Activated T-helper 2 cell treated with anti-CD3 and anti-CD28 coated beads, Interferon-gamma antibody, Interleukin-2, Interleukin-4, amounts not matched to agents 10 μg/mL and 5 μg/mL and 100 μg/mL, durations not matched to agents 14 hours and 24 hours and 36 hours (primary cell): ENCODE measurements around the gene ABCC2. TPM values are rescaled to one million over a fixed set of nuclear protein-coding genes. Genes with fewer than 3 reads are reported as not detected.

Experiments used
- DNase-seq: peaks from one replicate; pipeline ENCODE4 v3.0.0; 2021; ENCODE audit warnings: low spot score
- H3K27ac Mint-ChIP-seq: one replicate; pipeline ENCODE4 v1.8.0; 2021; ENCODE audit warnings: mixed read lengths
- H3K27me3 Mint-ChIP-seq: one replicate; pipeline ENCODE4 v1.8.0; 2021; ENCODE audit warnings: low read depth, mixed read lengths
- H3K36me3 Mint-ChIP-seq: one replicate; pipeline ENCODE4 v1.8.0; 2021; ENCODE audit warnings: low read depth, mixed read lengths
- H3K4me1 Mint-ChIP-seq: one replicate; pipeline ENCODE4 v1.8.0; 2021; ENCODE audit warnings: low read depth, mixed read lengths
- H3K4me3 Mint-ChIP-seq: one replicate; pipeline ENCODE4 v1.8.0; 2021; ENCODE audit warnings: low read depth, mild to moderate bottlenecking, moderate library complexity, mixed read lengths
- H3K9me3 Mint-ChIP-seq: one replicate; pipeline ENCODE4 v1.8.0; 2021; ENCODE audit warnings: mixed read lengths
- intact Hi-C: fragments of 100-400 bp; cut with micrococcal nuclease; formaldehyde crosslinking; loops from one replicate; pipeline ENCODE4 v1.15.1; 2023
- total RNA-seq: library from RNA; stranded (reverse); gene quantifications from 2 replicates; pipeline ENCODE4 v1.2.3, GENCODE V29; 2022

ABCC2 gene
- total RNA-seq, 1 donor from 2014 or later, result 0.87 TPM

DNA sequence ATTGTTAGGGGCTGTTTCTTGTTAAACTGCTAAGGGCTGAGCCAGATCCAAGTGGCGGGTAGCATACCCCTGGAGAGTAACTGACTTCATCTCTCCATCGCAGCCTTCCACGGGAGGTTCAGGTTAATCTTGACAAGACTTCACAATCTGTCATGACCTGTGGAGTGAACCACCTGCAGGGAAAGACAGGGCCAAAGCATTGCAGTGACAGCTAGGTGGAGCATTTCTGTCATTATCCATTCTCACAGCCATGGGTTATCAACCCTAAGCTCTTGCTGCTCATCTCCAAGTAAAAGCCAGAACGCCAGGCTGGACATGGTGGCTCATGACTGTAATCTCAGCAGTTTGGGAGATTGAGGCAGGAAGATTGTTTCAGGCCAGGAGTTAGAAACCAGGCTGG, 17.2 kb downstream of the ABCC2 start:
- intact Hi-C loops, result no loop called here
- H3K4me1 Mint-ChIP-seq, result no peaks in the 10 kb centered on the region
- H3K4me3 Mint-ChIP-seq, result no peak overlapping the region
- no peak for DNase-seq
- H3K27ac Mint-ChIP-seq, result no peak overlapping the region
- H3K36me3 Mint-ChIP-seq, result no peaks in the 10 kb centered on the region
- no peaks in the 10 kb centered on the region for H3K9me3 Mint-ChIP-seq
- H3K27me3 Mint-ChIP-seq, result no peaks in the 10 kb centered on the region

DNA sequence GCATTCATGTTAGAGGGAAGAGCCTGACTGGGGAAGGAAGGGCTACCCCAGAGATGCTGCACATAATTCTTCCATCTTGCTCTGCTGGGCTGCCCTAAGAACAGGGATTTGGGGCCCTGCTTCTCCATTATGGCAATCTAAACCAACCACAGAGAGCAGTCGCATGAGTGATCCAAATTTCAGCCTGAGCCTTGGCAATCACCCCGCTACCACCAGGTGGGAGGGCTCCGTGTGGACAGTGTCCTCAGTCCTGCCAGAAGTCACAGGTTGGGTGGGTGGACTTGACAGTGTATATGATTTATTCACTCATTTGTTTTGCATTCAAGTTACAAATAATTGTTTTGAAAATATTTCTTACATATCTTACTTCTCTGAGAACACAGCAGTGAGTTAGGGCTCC, 22.0 kb downstream of the ABCC2 start:
- H3K4me3 Mint-ChIP-seq, result no peak overlapping the region
- intact Hi-C loops, result no loop called here
- H3K27ac Mint-ChIP-seq, result no peak overlapping the region
- H3K4me1 Mint-ChIP-seq, result no peaks in the 10 kb centered on the region
- no peak for DNase-seq
- no peaks in the 10 kb centered on the region for H3K27me3 Mint-ChIP-seq
- no peaks in the 10 kb centered on the region for H3K36me3 Mint-ChIP-seq
- H3K9me3 Mint-ChIP-seq, result no peaks in the 10 kb centered on the region

DNA sequence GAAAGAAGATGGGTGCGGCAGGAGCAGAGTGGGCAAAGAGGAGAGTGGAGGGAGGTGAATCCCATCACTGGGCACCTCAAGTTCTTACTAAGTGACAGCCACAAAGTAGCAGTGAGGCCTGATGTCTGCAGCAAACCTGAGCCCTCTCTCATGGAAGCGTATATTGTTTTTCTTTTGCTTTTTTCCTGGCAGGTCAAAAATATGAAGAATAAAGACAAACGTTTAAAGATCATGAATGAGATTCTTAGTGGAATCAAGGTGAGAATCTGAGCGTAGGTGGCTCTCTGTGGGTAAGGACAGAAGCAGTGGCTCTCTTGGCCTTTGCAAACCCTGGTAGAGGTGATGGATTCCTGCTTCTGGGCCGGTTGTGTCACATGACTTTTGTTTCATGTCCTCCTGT, 22.8 kb downstream of the ABCC2 start:
- H3K27ac Mint-ChIP-seq, result no peak overlapping the region
- no peaks in the 10 kb centered on the region for H3K36me3 Mint-ChIP-seq
- H3K27me3 Mint-ChIP-seq, result no peaks in the 10 kb centered on the region
- no peak overlapping the region for H3K4me3 Mint-ChIP-seq
- no peak for DNase-seq
- intact Hi-C loops, result no loop called here
- H3K4me1 Mint-ChIP-seq, result no peaks in the 10 kb centered on the region
- H3K9me3 Mint-ChIP-seq, result no peaks in the 10 kb centered on the region

DNA sequence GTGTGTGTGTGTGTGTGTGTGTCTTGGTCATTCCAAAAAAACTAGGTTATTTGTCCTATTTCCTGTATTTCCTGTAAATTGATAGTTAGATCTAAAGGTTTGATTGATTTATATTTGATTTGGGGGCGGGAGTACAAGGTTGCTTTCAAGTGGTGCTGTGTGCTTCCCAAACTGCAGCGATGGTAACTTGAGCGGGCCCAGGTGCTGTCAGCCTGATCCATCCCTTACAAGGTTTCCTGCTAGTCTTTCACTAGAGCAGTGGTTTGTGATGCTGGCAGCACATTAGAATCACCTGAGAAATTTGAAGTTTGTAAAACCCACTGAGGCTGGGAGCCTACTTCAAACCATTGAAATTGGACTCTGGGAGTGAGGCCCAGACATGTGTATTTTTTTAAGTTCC, 23.7 kb downstream of the ABCC2 start:
- Mint-ChIP-seq H3K4me1 (no peaks in the 10 kb centered on the region), H3K9me3 (no peaks in the 10 kb centered on the region)
- no peak for DNase-seq

DNA sequence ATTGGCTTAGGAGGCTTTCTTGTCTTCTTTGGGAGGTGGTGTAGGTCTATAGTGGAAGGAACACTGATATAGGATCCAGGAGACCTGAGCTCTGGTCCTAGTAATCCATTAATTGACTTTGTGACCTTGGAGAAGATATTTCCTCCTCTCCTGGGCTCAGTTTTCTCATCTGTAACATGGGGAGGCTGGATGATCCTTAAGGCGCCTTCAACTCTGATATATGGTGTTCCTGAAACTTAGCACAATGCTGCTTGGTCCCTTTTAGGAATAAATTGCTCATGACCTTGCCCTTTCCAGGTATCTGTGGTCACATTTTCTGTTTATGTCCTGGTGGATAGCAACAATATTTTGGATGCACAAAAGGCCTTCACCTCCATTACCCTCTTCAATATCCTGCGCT, 25.3 kb downstream of the ABCC2 start:
- Mint-ChIP-seq H3K4me3 (no peak overlapping the region), H3K36me3 (no peaks in the 10 kb centered on the region), H3K27me3 (no peaks in the 10 kb centered on the region), H3K4me1 (no peaks in the 10 kb centered on the region), H3K27ac (no peak overlapping the region), H3K9me3 (no peaks in the 10 kb centered on the region)
- no peak for DNase-seq
- intact Hi-C loops, result no loop called here

More for the DNA sequence above, 23.7 kb downstream of the ABCC2 start:
- Mint-ChIP-seq H3K27ac (no peak overlapping the region), H3K36me3 (no peaks in the 10 kb centered on the region), H3K4me3 (no peak overlapping the region), H3K27me3 (no peaks in the 10 kb centered on the region)
- intact Hi-C loops, result no loop called here

DNA sequence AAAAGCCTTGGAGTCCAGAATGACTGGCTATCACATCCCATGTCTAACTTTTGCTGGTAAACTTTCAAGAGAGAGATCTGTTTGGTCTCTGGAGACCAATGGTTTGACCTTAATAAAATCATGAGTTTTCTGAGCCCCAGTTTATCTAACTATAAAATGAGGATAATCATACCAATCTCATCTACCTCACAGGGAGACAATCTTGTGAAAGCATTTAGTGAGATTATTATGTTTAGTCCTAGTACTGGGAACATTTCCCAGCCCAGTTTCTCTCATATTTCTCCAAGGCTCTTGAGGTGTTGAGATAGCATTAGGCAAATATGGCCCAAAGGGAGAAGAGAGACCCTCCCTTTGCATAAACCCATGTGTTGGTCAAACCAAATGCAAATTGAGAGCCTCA, 25.8 kb downstream of the ABCC2 start:
- H3K4me1 Mint-ChIP-seq, result no peaks in the 10 kb centered on the region

DNA sequence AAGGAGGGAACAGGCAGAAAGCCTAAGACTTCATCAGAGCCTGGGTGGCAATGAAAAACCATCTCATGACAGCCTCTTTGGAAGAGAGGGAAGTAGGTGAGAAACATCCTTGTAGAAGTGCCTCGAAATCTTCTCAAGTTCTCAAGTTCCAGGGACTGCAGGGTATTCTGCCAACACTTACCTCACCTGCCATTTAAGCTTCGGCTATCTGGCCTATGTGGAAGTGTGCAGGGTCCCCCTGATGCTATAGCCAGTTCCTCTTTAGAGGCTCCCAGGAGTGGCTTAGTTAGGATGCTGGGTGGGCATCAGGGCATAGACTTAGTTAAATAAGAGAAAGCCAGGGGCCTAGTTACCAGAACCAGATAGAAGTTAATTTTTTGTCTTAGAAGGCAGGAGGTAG, 27.0 kb downstream of the ABCC2 start:
- intact Hi-C loops, result no loop called here
- no peaks in the 10 kb centered on the region for H3K4me1 Mint-ChIP-seq
- no peak for DNase-seq
- no peaks in the 10 kb centered on the region for H3K27me3 Mint-ChIP-seq
- H3K4me3 Mint-ChIP-seq, result no peak overlapping the region
- no peaks in the 10 kb centered on the region for H3K36me3 Mint-ChIP-seq
- H3K9me3 Mint-ChIP-seq, result no peaks in the 10 kb centered on the region
- no peak overlapping the region for H3K27ac Mint-ChIP-seq

More for the DNA sequence above, 25.8 kb downstream of the ABCC2 start:
- intact Hi-C loops, result no loop called here
- Mint-ChIP-seq H3K9me3 (no peaks in the 10 kb centered on the region), H3K36me3 (no peaks in the 10 kb centered on the region), H3K27ac (no peak overlapping the region), H3K4me3 (no peak overlapping the region), H3K27me3 (no peaks in the 10 kb centered on the region)
- no peak for DNase-seq

DNA sequence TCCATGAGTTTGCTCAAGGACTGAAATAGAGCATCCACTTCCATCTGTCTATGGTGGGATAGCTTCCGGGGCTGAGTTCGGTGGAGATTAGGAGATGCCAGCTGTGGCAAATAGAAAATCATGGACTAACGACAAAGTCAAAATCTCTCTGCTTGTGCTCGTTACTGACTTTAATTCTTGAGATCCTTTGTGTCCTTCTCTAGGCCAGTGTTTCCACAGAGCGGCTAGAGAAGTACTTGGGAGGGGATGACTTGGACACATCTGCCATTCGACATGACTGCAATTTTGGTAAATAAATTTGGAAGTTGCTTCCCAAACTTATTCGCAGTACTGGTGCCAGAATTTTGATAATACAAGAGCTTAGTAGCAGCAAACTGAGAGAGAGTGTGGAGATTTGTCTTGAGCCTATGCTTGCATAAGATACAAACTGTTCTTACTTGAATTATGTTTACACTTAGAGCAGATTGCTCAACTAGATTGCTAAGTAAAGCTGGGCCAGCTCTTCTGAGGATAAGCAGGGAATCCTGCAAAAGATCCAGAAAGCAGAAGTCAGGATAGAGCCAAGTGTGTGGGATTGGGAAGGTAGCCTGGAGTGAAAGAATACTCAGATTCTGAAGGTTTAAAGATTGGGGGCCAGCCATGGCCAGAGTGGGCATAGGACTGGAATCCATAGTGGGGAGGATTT, 27.6 kb downstream of the ABCC2 start:
- intact Hi-C loops, result no loop called here
- Mint-ChIP-seq H3K36me3 (no peaks in the 10 kb centered on the region), H3K27ac (no peak overlapping the region)

DNA sequence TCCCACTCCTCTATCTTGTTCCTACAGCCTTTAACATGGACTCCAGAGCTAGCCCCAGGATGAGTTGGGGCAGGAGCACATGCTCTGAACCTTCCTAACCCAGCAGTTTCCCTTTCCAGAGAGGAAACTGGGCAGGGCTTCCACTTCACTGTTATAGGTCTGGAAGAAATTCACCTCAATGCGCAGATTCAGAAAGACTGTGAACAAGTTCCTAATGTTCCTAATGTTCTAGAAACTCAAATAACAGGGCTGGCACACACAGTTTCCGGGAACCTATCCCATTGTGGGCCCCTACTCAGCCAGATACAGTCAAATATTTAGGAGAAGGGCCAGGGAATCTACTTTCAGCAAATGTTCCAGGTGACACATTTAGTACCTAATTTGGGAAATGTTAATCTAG, 29.7 kb downstream of the ABCC2 start:
- no peaks in the 10 kb centered on the region for H3K36me3 Mint-ChIP-seq
- no peak overlapping the region for H3K4me3 Mint-ChIP-seq
- intact Hi-C loops, result no loop called here
- no peaks in the 10 kb centered on the region for H3K27me3 Mint-ChIP-seq
- no peaks in the 10 kb centered on the region for H3K4me1 Mint-ChIP-seq
- peaks cover 3% of the 10 kb centered on the region for H3K9me3 Mint-ChIP-seq
- H3K27ac Mint-ChIP-seq, result no peak overlapping the region
- no peak for DNase-seq

More for the DNA sequence above, 27.6 kb downstream of the ABCC2 start:
- DNase-seq, result no peak
- H3K4me1 Mint-ChIP-seq, result no peaks in the 10 kb centered on the region
- peaks cover 2% of the 10 kb centered on the region for H3K9me3 Mint-ChIP-seq
- no peaks in the 10 kb centered on the region for H3K27me3 Mint-ChIP-seq
- no peak overlapping the region for H3K4me3 Mint-ChIP-seq

DNA sequence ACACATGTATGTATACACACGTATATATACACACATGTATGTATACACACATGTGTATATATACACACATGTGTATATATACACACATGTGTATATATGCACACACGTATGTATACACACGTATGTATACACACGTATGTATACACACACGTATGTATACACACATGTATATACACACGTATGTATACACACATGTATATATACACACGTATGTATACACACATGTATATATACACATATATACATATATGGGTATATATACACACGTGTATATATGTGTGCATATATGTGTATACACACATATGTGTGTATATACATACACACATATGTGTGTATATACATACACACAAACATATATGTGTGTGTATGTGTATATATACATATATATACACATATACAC, 31.7 kb downstream of the ABCC2 start:
- DNase-seq, result no peak
- Mint-ChIP-seq H3K36me3 (no peaks in the 10 kb centered on the region), H3K4me3 (no peak overlapping the region), H3K9me3 (peaks cover 3% of the 10 kb centered on the region), H3K4me1 (no peaks in the 10 kb centered on the region), H3K27me3 (no peaks in the 10 kb centered on the region), H3K27ac (no peak overlapping the region)
- intact Hi-C loops, result no loop called here

DNA sequence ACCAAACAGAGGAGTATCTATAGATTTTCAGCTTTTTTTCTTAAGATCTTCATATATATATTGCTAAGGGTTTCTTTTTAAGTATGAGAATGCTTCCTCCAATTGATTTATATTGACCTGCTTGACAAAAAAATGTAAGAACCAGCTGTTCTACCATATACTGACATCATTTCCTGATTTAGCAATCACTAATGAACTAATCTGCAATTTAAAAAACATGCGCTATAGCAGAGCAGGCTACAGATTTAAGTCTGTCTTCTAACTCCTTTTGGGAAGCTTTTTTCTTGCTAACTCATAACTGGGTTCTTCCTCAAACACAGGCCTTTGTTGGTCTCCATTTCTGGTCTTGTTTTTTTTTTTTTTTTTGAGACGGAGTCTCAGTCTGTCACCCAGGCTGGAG, 33.2 kb downstream of the ABCC2 start:
- DNase-seq, result no peak
- intact Hi-C loops, result no loop called here

DNA sequence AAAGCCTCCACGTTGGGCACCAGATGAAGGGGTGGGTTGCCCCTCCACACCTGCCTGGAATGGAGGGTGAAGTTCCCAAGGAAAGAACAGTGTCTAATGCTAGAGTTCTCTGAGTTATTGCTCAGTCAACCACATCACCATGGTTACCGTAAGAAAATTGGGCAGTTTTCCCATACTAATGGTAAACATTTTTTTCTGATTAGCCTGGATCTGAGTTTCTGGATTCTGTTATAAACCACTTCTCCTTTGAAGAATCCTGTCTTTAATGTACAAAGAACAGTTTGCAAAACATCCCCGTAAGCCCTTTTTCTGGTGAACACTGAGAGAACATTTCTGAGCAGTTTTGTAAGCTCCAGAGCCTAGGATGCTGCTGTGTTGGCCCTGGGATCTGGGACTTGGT, 45.5 kb downstream of the ABCC2 start:
- H3K27ac Mint-ChIP-seq, result no peak overlapping the region
- peaks cover 7% of the 10 kb centered on the region for H3K4me1 Mint-ChIP-seq
- no peak for DNase-seq
- no peaks in the 10 kb centered on the region for H3K36me3 Mint-ChIP-seq
- H3K27me3 Mint-ChIP-seq, result no peaks in the 10 kb centered on the region
- intact Hi-C loops, result no loop called here
- H3K9me3 Mint-ChIP-seq, result peaks cover 11% of the 10 kb centered on the region
- H3K4me3 Mint-ChIP-seq, result no peak overlapping the region

More for the DNA sequence above, 33.2 kb downstream of the ABCC2 start:
- Mint-ChIP-seq H3K4me3 (no peak overlapping the region), H3K9me3 (peaks cover 3% of the 10 kb centered on the region), H3K27ac (no peak overlapping the region), H3K36me3 (no peaks in the 10 kb centered on the region), H3K27me3 (no peaks in the 10 kb centered on the region), H3K4me1 (no peaks in the 10 kb centered on the region)

DNA sequence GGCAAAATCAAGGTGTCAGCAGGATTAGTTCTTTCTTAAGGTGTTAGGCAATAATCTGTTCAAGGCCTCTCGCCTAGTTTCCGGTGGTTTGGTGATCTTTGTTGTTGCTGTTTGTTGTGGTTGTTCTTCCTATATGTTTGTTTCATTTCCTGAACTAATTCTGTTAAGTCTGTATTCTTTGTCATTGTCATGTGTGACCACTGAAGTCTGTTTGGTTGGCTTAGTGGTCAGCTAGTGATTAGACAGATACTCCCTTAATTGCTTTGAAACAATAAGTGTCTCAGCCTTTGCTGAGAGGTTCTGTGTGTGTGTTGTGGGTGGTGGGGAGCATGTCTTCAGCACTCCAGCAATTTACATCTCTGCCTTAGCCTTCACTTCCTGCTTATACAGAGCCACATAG, 46.0 kb downstream of the ABCC2 start:
- Mint-ChIP-seq H3K4me1 (peaks cover 7% of the 10 kb centered on the region), H3K36me3 (no peaks in the 10 kb centered on the region), H3K27me3 (no peaks in the 10 kb centered on the region), H3K9me3 (peaks cover 11% of the 10 kb centered on the region), H3K27ac (no peak overlapping the region), H3K4me3 (no peak overlapping the region)
- DNase-seq, result no peak
- intact Hi-C loops, result no loop called here

DNA sequence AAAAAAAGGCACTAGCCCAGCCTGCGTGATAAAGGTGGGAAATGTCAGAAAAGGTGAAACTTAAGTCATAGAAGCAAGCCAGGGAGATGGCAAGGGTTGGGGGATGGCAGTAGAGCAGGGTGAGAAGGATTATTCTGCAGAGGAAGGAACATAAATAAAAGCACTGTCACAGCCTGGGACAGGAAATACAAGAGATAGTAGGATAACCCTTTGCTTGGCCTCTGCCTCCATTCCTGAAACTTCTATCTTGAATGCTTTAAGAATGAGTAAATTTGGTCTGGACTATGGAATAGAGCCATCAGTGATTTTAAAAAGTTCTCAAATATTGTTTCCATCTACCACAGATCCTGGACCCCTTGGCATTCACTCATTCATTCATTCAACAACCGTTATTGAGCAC, 50.0 kb downstream of the ABCC2 start:
- Mint-ChIP-seq H3K27ac (no peak overlapping the region), H3K4me1 (peaks cover 7% of the 10 kb centered on the region), H3K27me3 (no peaks in the 10 kb centered on the region), H3K9me3 (peaks cover 11% of the 10 kb centered on the region), H3K36me3 (no peaks in the 10 kb centered on the region), H3K4me3 (no peak overlapping the region)
- DNase-seq, result no peak
- intact Hi-C loops, result no loop called here
